Trophoblast cell (in vitro differentiated cells and primary cell): ENCODE results near the gene SMIM36.
"Not testable (repeated sequence)": the region's sequence is repeated elsewhere in the genome, so short reads cannot be mapped to it uniquely, and the experiment has no call there.

Experiments
- DNase-seq, 2 donors: peaks; one replicate each; pipeline ENCODE4 v3.0.0-alpha.2; 2016
- H2AFZ ChIP-seq: 2 replicates; pipeline ENCODE4 v1.6.1; 2013; ENCODE audit warnings: low read length, moderate library complexity, mild to moderate bottlenecking; ENCODE audit not compliant: insufficient read depth, poor library complexity
- H2AK5ac ChIP-seq: 2 replicates; pipeline ENCODE4 v1.6.1; 2013; ENCODE audit warnings: mild to moderate bottlenecking, low read length
- H2BK120ac ChIP-seq: 2 replicates; pipeline ENCODE4 v1.6.1; 2013; ENCODE audit warnings: low read length, mild to moderate bottlenecking, moderate library complexity; ENCODE audit not compliant: insufficient read depth, poor library complexity
- H2BK12ac ChIP-seq: 2 replicates; pipeline ENCODE4 v1.6.1; 2013; ENCODE audit warnings: mild to moderate bottlenecking, low read length, moderate library complexity
- H2BK5ac ChIP-seq: 2 replicates; pipeline ENCODE4 v1.6.1; 2013; ENCODE audit warnings: low read length, low read depth, moderate library complexity, mild to moderate bottlenecking; ENCODE audit not compliant: poor library complexity
- H3K14ac ChIP-seq: 2 replicates; pipeline ENCODE4 v1.6.1; 2013; ENCODE audit warnings: mild to moderate bottlenecking, low read length
- H3K18ac ChIP-seq: 2 replicates; pipeline ENCODE4 v1.6.1; 2013; ENCODE audit warnings: mild to moderate bottlenecking, low read length
- H3K23ac ChIP-seq: 2 replicates; pipeline ENCODE4 v1.6.1; 2013; ENCODE audit warnings: low read length
- H3K27ac ChIP-seq: 2 replicates; pipeline ENCODE4 v1.5.1; 2013; ENCODE audit warnings: low read depth, mild to moderate bottlenecking, inconsistent platforms, low read length, moderate library complexity
- H3K27me3 ChIP-seq: 2 replicates; pipeline ENCODE4 v1.6.1; 2013; ENCODE audit warnings: inconsistent platforms, mild to moderate bottlenecking, low read length, moderate library complexity; ENCODE audit not compliant: insufficient read depth
- H3K36me3 ChIP-seq, 2 experiments: 1 replicate in 1 of 2; 2 replicates in 1 of 2; pipeline ENCODE4 v1.6.1; 2013; ENCODE audit warnings: low read length in 2 of 2, mild to moderate bottlenecking in 2 of 2, moderate library complexity in 1 of 2; ENCODE audit not compliant: insufficient read depth in 2 of 2, control insufficient read depth in 1 of 2
- H3K4ac ChIP-seq: 2 replicates; pipeline ENCODE4 v1.6.1; 2013; ENCODE audit warnings: low read depth, mild to moderate bottlenecking, low read length, moderate library complexity
- H3K4me1 ChIP-seq, 2 experiments: 1 replicate in 1 of 2; 2 replicates in 1 of 2; pipeline ENCODE4 v1.6.1; 2013; ENCODE audit warnings: low read length in 2 of 2, mild to moderate bottlenecking in 2 of 2, moderate library complexity in 1 of 2; ENCODE audit not compliant: insufficient read depth in 2 of 2, control insufficient read depth in 1 of 2
- H3K4me2 ChIP-seq: 2 replicates; pipeline ENCODE4 v1.6.1; 2013; ENCODE audit warnings: inconsistent platforms, mild to moderate bottlenecking, low read length, moderate library complexity
- H3K4me3 ChIP-seq: 2 replicates; pipeline ENCODE4 v1.5.1; 2013; ENCODE audit warnings: mild to moderate bottlenecking, low read depth, low read length, inconsistent platforms
- H3K79me1 ChIP-seq: one replicate; pipeline ENCODE4 v1.6.1; 2013; ENCODE audit warnings: low read length
- H3K79me2 ChIP-seq: 2 replicates; pipeline ENCODE4 v1.6.1; 2013; ENCODE audit warnings: low read length, mild to moderate bottlenecking; ENCODE audit not compliant: control insufficient read depth, insufficient read depth, poor library complexity
- H3K9ac ChIP-seq: 2 replicates; pipeline ENCODE4 v1.6.1; 2013; ENCODE audit warnings: mild to moderate bottlenecking, low read length
- H3K9me3 ChIP-seq: 2 replicates; pipeline ENCODE4 v1.6.1; 2013; ENCODE audit warnings: low read depth, mild to moderate bottlenecking, control low read depth, inconsistent platforms, low read length; ENCODE audit not compliant: insufficient read depth
- H4K12ac ChIP-seq: 2 replicates; pipeline ENCODE4 v1.6.1; 2013; ENCODE audit warnings: low read depth, mild to moderate bottlenecking, low read length, moderate library complexity
- H4K8ac ChIP-seq: 2 replicates; pipeline ENCODE4 v1.6.1; 2013; ENCODE audit warnings: low read depth, mild to moderate bottlenecking, low read length, moderate library complexity
- H4K91ac ChIP-seq: one replicate; pipeline ENCODE4 v1.6.1; 2013; ENCODE audit warnings: low read depth, mild to moderate bottlenecking, low read length, moderate library complexity
- WGBS: extraction: QIAGEN DNeasy Blood & Tissue Kit; methylation state at CpG from one replicate; pipeline ENCODE4 v1.1.7; 2013; ENCODE audit warnings: missing lambda C conversion rate; ENCODE audit not compliant: insufficient read length, insufficient coverage; ENCODE audit errors: extremely low coverage; 5-methylcytosine and 5-hydroxymethylcytosine counted together

SMIM36 gene

DNA sequence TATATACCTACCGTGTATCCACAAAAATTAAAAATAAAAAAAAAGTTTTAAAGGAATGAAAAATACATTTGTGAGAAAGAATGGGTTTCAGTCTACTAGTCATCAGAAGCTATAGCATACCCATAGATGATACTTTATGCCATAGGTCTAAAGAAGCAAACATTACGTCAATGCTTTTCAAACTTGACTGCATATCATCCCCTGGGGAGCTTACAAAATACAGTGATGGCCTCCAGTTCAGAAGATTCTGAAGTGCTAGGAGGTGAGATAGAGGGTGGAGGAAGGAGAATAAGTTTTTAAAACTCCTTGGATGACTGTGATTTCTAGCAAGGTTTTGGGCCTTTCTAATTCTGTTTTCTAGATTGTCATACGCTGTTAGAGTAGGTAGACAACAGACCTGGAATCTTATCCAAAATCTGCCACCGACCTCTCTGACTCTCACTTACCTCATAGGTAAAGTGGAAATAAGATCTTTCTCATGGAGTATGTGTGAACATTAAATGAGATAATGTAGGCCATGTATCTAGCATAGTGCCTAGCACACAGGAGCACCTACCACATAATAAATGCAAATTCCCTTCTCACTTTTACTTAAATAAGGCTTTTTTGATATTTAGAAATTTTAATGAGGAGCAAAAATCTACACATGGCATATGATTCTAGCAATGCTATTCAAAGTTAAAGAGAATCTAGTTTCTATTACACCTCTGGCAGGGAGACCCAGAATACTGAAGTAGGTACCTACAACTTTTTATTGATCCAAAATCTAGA lies 102.0 kb downstream of the SMIM36 start:
- Histone ChIP-seq H2AK5ac (no peak overlapping the region), H3K14ac (no peak overlapping the region), H3K36me3 (peaks cover 33 to 49% of the 10 kb centered on the region in 2 experiments), H2BK120ac (no peak overlapping the region), H4K91ac (no peak overlapping the region), H2BK5ac (no peak overlapping the region), H4K12ac (no peak overlapping the region), H3K4me3 (no peak overlapping the region), H3K79me1 (no peaks in the 10 kb centered on the region), H3K4ac (no peak overlapping the region), H2AFZ (no peak overlapping the region), H3K9ac (no peak overlapping the region), H3K27ac (no peak overlapping the region), H3K9me3 (no peaks in the 10 kb centered on the region), H3K27me3 (no peaks in the 10 kb centered on the region), H3K18ac (no peak overlapping the region), H3K79me2 (no peaks in the 10 kb centered on the region), H3K4me2 (no peak overlapping the region), H3K4me1 (peaks cover 0 to 4% of the 10 kb centered on the region in 2 experiments), H3K23ac (no peak overlapping the region), H2BK12ac (no peak overlapping the region), H4K8ac (no peak overlapping the region)
- no CpG with 5 or more reads among the region's 4 CpGs for WGBS
- DNase-seq = no peak

DNA sequence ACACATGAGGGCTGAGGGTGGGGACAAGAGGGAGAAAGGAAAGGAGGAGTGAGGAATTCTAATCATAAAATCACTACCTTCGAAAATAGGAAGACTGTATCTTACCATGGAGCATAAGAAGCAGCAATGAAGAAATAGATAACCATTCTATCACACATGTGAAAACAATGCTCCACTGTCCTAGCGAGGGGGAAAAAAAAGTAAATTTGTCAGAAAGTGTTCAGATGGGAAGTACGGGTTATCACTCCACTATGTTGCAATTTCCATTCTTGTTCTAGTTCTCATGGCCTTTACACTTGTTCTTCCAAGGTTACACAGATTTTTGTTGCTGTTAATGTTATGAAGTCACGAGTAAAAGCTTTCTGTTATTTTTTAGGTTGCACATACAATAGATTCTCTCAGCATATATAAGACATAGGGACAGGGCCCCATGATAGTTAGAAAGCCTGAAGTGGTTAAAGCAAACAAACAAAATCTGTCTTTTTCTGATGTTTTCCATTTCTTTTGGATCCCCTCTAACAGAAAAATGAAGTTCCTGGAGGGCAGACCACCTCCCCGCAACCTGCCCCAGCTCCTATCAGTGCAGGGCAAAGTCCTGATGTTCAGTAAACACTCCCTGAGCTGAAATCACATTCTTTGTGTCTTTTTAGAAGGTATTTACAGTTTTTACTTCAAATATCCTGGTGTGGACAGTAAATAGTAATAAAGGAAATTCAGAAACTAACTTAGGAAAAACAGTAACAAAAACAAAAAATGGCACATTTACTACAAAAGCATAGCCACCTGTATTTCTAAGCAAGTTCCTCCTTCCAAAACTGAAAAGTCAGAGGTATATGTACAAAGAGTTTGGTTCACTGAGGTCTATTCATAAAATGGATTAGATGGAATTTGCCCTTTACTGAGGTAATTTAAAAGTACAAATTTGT lies 103.3 kb downstream of the SMIM36 start:
- no peak overlapping the region for H2AFZ ChIP-seq
- no peak overlapping the region for H3K9ac ChIP-seq
- no peak overlapping the region for H2BK5ac ChIP-seq
- no peak overlapping the region for H3K4me3 ChIP-seq
- H3K4ac ChIP-seq = no peak overlapping the region
- H3K23ac ChIP-seq = no peak overlapping the region
- H3K18ac ChIP-seq = no peak overlapping the region
- no peak overlapping the region for H4K12ac ChIP-seq
- H3K14ac ChIP-seq = no peak overlapping the region
- H3K27me3 ChIP-seq = no peaks in the 10 kb centered on the region
- no peaks in the 10 kb centered on the region for H3K79me2 ChIP-seq
- H2BK12ac ChIP-seq = no peak overlapping the region
- no CpG with 5 or more reads among the region's 5 CpGs for WGBS
- no peak overlapping the region for H4K91ac ChIP-seq
- peak; percentile 37 to 84 for DNase-seq
- H3K36me3 ChIP-seq = peaks cover 31 to 55% of the 10 kb centered on the region in 2 experiments
- no peak overlapping the region for H4K8ac ChIP-seq
- no peaks in the 10 kb centered on the region for H3K9me3 ChIP-seq
- no peak overlapping the region for H2BK120ac ChIP-seq
- no peaks in the 10 kb centered on the region for H3K79me1 ChIP-seq
- H2AK5ac ChIP-seq = no peak overlapping the region
- no peak overlapping the region for H3K27ac ChIP-seq
- H3K4me2 ChIP-seq = no peak overlapping the region
- H3K4me1 ChIP-seq = no peaks in the 10 kb centered on the region

DNA sequence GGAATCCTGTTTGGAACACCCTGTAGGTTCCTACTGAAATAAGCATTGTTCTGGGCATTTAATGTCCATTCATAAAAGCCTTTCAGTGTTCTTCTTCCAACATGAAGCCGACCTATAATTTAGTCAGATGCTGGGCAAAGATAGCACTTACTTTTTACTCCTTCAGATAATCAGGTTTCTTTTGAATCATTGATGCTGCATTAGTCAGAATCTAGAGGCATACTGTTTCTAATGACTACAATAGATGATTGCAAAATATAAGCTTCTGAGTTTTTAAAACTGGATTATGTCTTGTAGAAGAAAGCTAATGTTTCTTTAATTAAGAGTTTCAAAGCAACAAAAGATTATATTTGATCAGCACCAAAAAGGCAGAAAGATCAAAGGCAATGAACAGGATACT lies 105.7 kb downstream of the SMIM36 start:
- no peak for DNase-seq
- Histone ChIP-seq H3K9ac (no peak overlapping the region), H3K79me1 (no peaks in the 10 kb centered on the region), H3K79me2 (no peaks in the 10 kb centered on the region), H3K4me2 (no peak overlapping the region), H3K27me3 (no peaks in the 10 kb centered on the region), H4K12ac (no peak overlapping the region), H2BK120ac (no peak overlapping the region), H3K4me1 (no peaks in the 10 kb centered on the region), H2AFZ (no peak overlapping the region), H2BK5ac (no peak overlapping the region), H3K23ac (no peak overlapping the region), H3K4me3 (no peak overlapping the region), H3K36me3 (peaks cover 27 to 44% of the 10 kb centered on the region in 2 experiments), H3K14ac (no peak overlapping the region), H2AK5ac (no peak overlapping the region), H3K9me3 (no peaks in the 10 kb centered on the region), H3K4ac (no peak overlapping the region), H3K27ac (no peak overlapping the region), H3K18ac (no peak overlapping the region), H4K91ac (no peak overlapping the region), H4K8ac (no peak overlapping the region), H2BK12ac (no peak overlapping the region)
- WGBS = no CpG with 5 or more reads among the region's 1 CpG

DNA sequence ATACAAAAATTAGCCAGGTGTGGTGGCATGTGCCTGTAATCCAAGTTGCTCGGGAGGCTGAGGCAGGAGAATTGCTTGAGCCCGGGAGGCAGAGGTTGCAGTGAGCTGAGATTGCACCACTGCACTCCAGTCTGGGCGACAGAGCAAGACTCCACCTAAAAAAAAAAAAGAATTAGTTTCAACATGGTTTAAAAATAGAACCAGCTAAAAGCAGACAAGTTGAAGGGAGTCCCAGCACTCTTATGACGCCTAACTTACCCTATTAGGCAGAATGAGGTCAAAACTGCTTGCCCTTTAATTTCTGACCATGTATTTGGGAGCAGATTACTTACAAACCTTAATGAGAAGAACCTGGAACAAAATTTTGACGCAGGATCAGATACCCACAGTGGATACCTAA lies 107.1 kb downstream of the SMIM36 start:
- not testable (repeated sequence) for H3K4me1 ChIP-seq, H3K4me3 ChIP-seq, H4K8ac ChIP-seq, H3K79me2 ChIP-seq, H2BK12ac ChIP-seq, H4K12ac ChIP-seq, H3K14ac ChIP-seq, H3K18ac ChIP-seq, H3K4ac ChIP-seq, H2BK120ac ChIP-seq, H2AK5ac ChIP-seq, H3K79me1 ChIP-seq, H2AFZ ChIP-seq, H3K9ac ChIP-seq, H3K27ac ChIP-seq, H3K23ac ChIP-seq, H3K4me2 ChIP-seq, H4K91ac ChIP-seq, H3K27me3 ChIP-seq, DNase-seq, H3K9me3 ChIP-seq, H2BK5ac ChIP-seq
- no CpG with 5 or more reads among the region's 5 CpGs for WGBS
- H3K36me3 ChIP-seq = peaks cover 28 to 39% of the 10 kb centered on the region in 2 experiments
